ENCODE results near the gene PCAT6. TPM values are rescaled to one million over a fixed set of nuclear protein-coding genes. Genes with fewer than 3 reads are reported as not detected.

Gene PCAT6
- total and polyA plus RNA-seq, 2 of the 8 experiments (the other 6 are each of a cell fraction or from before 2014, with no cell fraction given) = 4.6 to 14.7 TPM

GRCh38 chr1:202770135-202770534 lies 40.6 kb upstream of the PCAT6 start:
- no peak overlapping the region for H4K8ac ChIP-seq (ENCODE audit: extremely low read depth, insufficient read depth, low read length)
- H2AK5ac ChIP-seq (ENCODE audit: low read depth, low read length) = no peak overlapping the region
- H3K9me3 ChIP-seq (ENCODE audit: insufficient read depth in 2 of 2, low read depth in 1 of 2, low read length in 1 of 2) = no peaks in the 10 kb centered on the region
- H4K5ac ChIP-seq (ENCODE audit: insufficient read length, low read depth, low read length) = no peak overlapping the region
- no peak overlapping the region for H3K14ac ChIP-seq (ENCODE audit: insufficient read length)
- H3K79me1 ChIP-seq (ENCODE audit: low read depth, low read length) = no peaks in the 10 kb centered on the region
- no peak overlapping the region for H3K4me3 ChIP-seq (ENCODE audit: extremely low read depth in 1 of 4, insufficient read depth in 2 of 4, low read depth in 3 of 4, low read length in 4 of 4)
- no peak overlapping the region for H2BK12ac ChIP-seq (ENCODE audit: low read depth, low read length)
- DNase-seq (ENCODE audit: low read depth in 1 of 2, low spot score in 2 of 2) (no peak), FAIRE-seq (no peak)
- peaks cover 0 to 1% of the 10 kb centered on the region in 2 experiments for H4K20me1 ChIP-seq (replicated peaks in 1 of 2; ENCODE audit: control insufficient read depth in 1 of 2, insufficient read depth in 2 of 2, low read length in 2 of 2)
- H2AFZ ChIP-seq (ENCODE audit: low read length) = no peak overlapping the region
- H3K4me2 ChIP-seq (ENCODE audit: insufficient read depth in 1 of 2, low read depth in 2 of 2, low read length in 2 of 2) = no peak overlapping the region
- H3K79me2 ChIP-seq (ENCODE audit: control insufficient read depth in 1 of 2, insufficient read depth in 2 of 2, low read length in 2 of 2) = peaks cover 0 to 47% of the 10 kb centered on the region in 2 experiments; a peak in 2 of 4 replicates
- H3K9ac ChIP-seq (replicated peaks in 1 of 4; ENCODE audit: extremely low read depth in 1 of 4, low read depth in 3 of 4, low read length in 3 of 4) = no peak overlapping the region
- CTCF ChIA-PET (ENCODE audit: partially characterized antibody) = no interaction called here
- no peak overlapping the region for H3K18ac ChIP-seq (ENCODE audit: extremely low read depth, low read length)
- no peak overlapping the region for H3K4ac ChIP-seq (replicated peaks; ENCODE audit: insufficient read length, low read depth, low read length)
- H2BK5ac ChIP-seq (ENCODE audit: low read depth, low read length) = no peak overlapping the region
- no peaks in the 10 kb centered on the region for H3K23me2 ChIP-seq (ENCODE audit: low read depth, low read length)
- H2BK15ac ChIP-seq (ENCODE audit: low read length) = no peak overlapping the region
- TF ChIP-seq SAP30 (IDR thresholded peaks at IDR 0.05; ENCODE audit: insufficient read depth, insufficient replicate concordance, low read length) = no peak
- TF ChIP-seq RNF2 (IDR thresholded peaks at IDR 0.05; ENCODE audit: borderline replicate concordance, low read depth, low read length, missing control alignments, poor library complexity, severe bottlenecking) = no peak
- no peak for TF ChIP-seq JUN (IDR thresholded peaks at IDR 0.05; ENCODE audit: low read depth, low read length)
- no peak for TF ChIP-seq KDM1A (IDR thresholded peaks at IDR 0.05; ENCODE audit: borderline replicate concordance, low read length)
- TF ChIP-seq POLR2AphosphoS5 (IDR thresholded peaks at IDR 0.05; ENCODE audit: low read depth, low read length) = no peak
- no peak for TF ChIP-seq POLR2A (IDR thresholded peaks at IDR 0.05; ENCODE audit: control extremely low read depth in 1 of 2, low read depth in 2 of 2, low read length in 2 of 2)
- TF ChIP-seq NANOG (IDR thresholded peaks at IDR 0.05; ENCODE audit: insufficient read depth, low read depth, low read length, poor library complexity, severe bottlenecking) = no peak
- TF ChIP-seq BACH1 (IDR thresholded peaks at IDR 0.05; ENCODE audit: low read length) = no peak
- TF ChIP-seq JUND (IDR thresholded peaks at IDR 0.05; ENCODE audit: low read length) = no peak
- TF ChIP-seq SIX5 (IDR thresholded peaks at IDR 0.05; ENCODE audit: low read depth, low read length) = no peak
- TF ChIP-seq CTBP2 (IDR thresholded peaks at IDR 0.05; ENCODE audit: borderline replicate concordance, insufficient read depth, insufficient read length, low read length) = no peak
- no peak overlapping the region for H4K91ac ChIP-seq (replicated peaks; ENCODE audit: insufficient read length, low read length)
- POLR2A ChIA-PET (ENCODE audit: partially characterized antibody) = interaction anchor here (0.7 kb wide), 1 partner anchor 11 kb away, joined by 3 read pairs; no protein-coding TSS in a partner anchor
- H3K56ac ChIP-seq (replicated peaks; ENCODE audit: insufficient read length, low read depth, low read length) = no peak overlapping the region
- H3K36me3 ChIP-seq (ENCODE audit: control insufficient read depth in 2 of 4, insufficient read depth in 4 of 4, low read length in 3 of 4) = peaks cover 17 to 80% (median 59%) of the 10 kb centered on the region in 4 experiments
- no peak overlapping the region for H3K27ac ChIP-seq (ENCODE audit: low read depth, low read length)
- H3K27me3 ChIP-seq (replicated peaks in 1 of 4; ENCODE audit: control insufficient read depth in 3 of 4, extremely low read depth in 1 of 4, insufficient read depth in 3 of 4, low read length in 3 of 4) = no peaks in the 10 kb centered on the region
- no peak overlapping the region for H3K23ac ChIP-seq (ENCODE audit: insufficient read length)
- no peak overlapping the region for H2BK20ac ChIP-seq (ENCODE audit: low read length)
- 96% methylated on average over 2 of the region's 2 CpGs; no CpG with 5 or more reads in 1 of the 2 experiments for WGBS, 2 experiments (ENCODE audit: extremely low coverage in 1 of 2, insufficient coverage in 1 of 2, insufficient read length in 1 of 2, insufficient replicate concordance in 2 of 2, low coverage in 1 of 2, low lambda C conversion rate in 2 of 2, missing lambda C conversion rate in 1 of 2)
- H2BK120ac ChIP-seq (replicated peaks; ENCODE audit: low read depth, low read length) = no peak overlapping the region
- H3K4me1 ChIP-seq (replicated peaks in 1 of 4; ENCODE audit: control insufficient read depth in 3 of 4, insufficient read depth in 4 of 4, low read length in 3 of 4) = no peaks in the 10 kb centered on the region
